Brain pericyte (primary cell): ENCODE data around the gene PLEKHG1.

ENCODE experiments used
- DNase-seq: peaks from one replicate; pipeline ENCODE4 v3.0.0-alpha.2; 2012; ENCODE audit warnings: low read depth, low spot score

PLEKHG1 gene

DNA sequence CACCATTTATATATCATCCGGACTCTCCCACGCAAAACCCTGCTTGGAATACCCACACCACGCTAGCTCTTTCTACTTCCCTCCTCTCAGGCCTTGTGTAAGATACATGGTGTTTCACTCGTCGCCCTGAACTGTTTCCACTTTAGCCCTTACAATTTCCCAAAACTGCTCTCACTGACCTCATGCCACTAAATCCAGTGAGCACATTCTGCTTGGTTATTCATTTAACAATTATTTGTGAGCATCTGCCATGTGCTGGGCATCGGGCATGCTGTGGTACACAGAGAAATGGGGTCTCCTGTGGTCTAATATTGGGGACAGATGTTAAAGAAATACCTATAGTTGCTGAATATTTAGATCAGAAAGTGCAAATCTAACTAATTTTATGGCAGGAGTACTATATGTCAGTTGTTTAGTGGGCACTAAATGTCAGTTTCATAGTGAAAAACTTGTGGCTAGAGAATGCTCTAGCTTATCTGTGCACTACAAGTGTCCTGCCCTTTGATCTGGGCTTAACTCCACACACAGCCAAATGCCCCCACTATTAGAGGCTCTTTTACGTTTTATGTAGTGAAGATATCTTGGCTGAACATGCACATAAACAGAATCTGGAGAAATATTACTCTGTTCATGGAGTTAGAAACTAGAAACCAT, 41.0 kb downstream of the PLEKHG1 start:
- DNase-seq, result no peak

DNA sequence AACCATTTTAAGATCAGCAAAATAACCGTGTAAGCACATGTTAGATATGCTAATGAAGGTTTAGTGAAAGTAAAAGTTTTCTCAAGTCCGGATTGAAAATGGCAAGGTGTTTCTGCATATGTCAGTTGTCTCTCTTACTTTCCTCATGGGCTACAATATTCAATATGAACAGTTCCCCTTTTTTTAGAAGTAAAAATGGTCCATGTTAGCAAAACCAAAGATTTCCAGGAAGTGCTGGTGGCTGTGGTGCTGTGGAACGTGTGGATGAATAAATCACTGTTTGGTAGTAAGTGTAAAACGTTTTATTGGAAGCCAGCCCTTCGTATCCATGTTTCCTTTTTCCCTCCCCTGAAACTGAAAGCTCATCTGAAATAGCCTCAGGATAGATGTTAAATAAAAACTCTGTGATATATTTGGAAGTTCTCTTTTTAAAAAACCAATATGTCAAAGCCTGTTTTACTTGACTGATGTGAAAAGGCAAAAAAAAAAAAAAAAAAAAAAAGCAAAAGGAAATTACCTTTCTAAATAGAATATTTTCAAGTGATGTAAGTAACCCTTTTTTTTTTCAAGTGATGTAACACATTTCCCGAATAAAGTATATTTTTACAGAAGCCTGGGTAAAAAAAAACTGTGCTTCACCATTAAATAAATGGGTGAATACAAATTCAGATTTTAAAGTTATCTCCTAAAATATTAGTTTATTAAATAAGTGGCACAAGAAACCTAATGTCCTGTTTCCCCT, 41.9 kb downstream of the PLEKHG1 start:
- DNase-seq, result no peak

GRCh38 chr6:150646228-150646627, 46.5 kb downstream of the PLEKHG1 start:
- no peak for DNase-seq

- DNase-seq, result no peak
These were observed 47.4 kb downstream of the PLEKHG1 start for GRCh38 chr6:150647051-150647450.
